Peyer's patch (tissue), 4 donors: ENCODE data around the gene STAMBP.

Experiments used
- CTCF ChIP-seq, 6 experiments: fragments of 450-650 bp in 4 of 6; fragments of 200-600 bp in 2 of 6; sonication (generic) in 1 of 6; IDR thresholded peaks; one replicate each; pipeline ENCODE4 v1.5.1; 2017 to 2019; ENCODE audit warnings: antibody characterized with exemption in 6 of 6, mild to moderate bottlenecking in 3 of 6, moderate library complexity in 1 of 6
- POLR2A ChIP-seq, 2 donors: fragments of 450-650 bp; IDR thresholded peaks; one replicate each; pipeline ENCODE4 v1.5.1; 2017; ENCODE audit warnings: antibody characterized with exemption in 2 of 2, mild to moderate bottlenecking in 2 of 2, moderate library complexity in 2 of 2

- TF ChIP-seq CTCF (IDR thresholded peaks at IDR 0.05) = no peak
- no peak for TF ChIP-seq POLR2A (IDR thresholded peaks at IDR 0.05)
Observed at GRCh38 chr2:73904952-73905351, 76.2 kb downstream of the STAMBP start.
